Gastroesophageal sphincter (tissue), 3 donors: Measurements from ENCODE around the gene CA11.

Source experiments
- POLR2AphosphoS5 ChIP-seq: sonication (generic); formaldehyde crosslinking; IDR thresholded peaks from one replicate; pipeline ENCODE4 v1.6.1; 2017; ENCODE audit warnings: antibody characterized with exemption
- TF ChIP-seq, protein P1 (sequence below), 4 experiments: fragments of 200-600 bp in 2 of 4; fragments of 450-650 bp in 2 of 4; sonication (generic) in 1 of 4; IDR thresholded peaks; one replicate each; pipeline ENCODE4 v1.5.1; 2017 to 2019; ENCODE audit warnings: antibody characterized with exemption in 4 of 4, mild to moderate bottlenecking in 2 of 4, moderate library complexity in 2 of 4

GRCh38 chr19:48600679-48601417, 45.1 kb downstream of the CA11 start:
- TF ChIP-seq, protein P1, sequence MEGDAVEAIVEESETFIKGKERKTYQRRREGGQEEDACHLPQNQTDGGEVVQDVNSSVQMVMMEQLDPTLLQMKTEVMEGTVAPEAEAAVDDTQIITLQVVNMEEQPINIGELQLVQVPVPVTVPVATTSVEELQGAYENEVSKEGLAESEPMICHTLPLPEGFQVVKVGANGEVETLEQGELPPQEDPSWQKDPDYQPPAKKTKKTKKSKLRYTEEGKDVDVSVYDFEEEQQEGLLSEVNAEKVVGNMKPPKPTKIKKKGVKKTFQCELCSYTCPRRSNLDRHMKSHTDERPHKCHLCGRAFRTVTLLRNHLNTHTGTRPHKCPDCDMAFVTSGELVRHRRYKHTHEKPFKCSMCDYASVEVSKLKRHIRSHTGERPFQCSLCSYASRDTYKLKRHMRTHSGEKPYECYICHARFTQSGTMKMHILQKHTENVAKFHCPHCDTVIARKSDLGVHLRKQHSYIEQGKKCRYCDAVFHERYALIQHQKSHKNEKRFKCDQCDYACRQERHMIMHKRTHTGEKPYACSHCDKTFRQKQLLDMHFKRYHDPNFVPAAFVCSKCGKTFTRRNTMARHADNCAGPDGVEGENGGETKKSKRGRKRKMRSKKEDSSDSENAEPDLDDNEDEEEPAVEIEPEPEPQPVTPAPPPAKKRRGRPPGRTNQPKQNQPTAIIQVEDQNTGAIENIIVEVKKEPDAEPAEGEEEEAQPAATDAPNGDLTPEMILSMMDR (IDR thresholded peaks at IDR 0.05): no peak
- TF ChIP-seq POLR2AphosphoS5: no peak
